ENCODE measurements around the gene NCK2.

The NCK2 gene

DNA sequence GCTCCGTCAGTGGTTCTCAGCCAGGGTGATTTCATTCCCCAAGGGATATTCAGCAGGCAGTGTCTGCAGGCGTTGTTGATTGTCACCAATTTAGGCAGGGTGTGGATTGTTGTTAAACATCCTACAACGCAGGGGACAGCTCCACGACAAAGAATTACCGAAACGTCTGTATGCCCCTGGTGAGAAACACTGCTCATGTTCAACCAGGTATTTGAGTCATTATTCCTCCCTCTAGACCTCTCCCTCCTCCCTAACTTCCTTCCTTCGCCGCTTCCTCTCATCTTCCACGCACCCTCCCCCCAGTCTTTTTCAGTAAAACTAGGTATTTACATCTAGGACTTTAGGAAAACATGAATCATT lies 50.8 kb downstream of the NCK2 start:
- Histone ChIP-seq H3K79me2 (ENCODE audit: insufficient read depth, low read length) (no peaks in the 10 kb centered on the region), H3K4me2 (ENCODE audit: low read length) (no peak overlapping the region), H3K9ac (ENCODE audit: low read length) (no peak overlapping the region), H3K27ac (ENCODE audit: low read depth, low read length, poor library complexity, severe bottlenecking) (no peak overlapping the region), H3K4me3 (ENCODE audit: low read depth, low read length, poor library complexity, severe bottlenecking) (no peak overlapping the region), H3K27me3 (ENCODE audit: insufficient read depth, low read length) (no peaks in the 10 kb centered on the region; the same call in 1 of the 2 replicates), H4K20me1 (ENCODE audit: insufficient read depth, low read length) (no peaks in the 10 kb centered on the region), H3K36me3 (ENCODE audit: insufficient read depth, low read length) (no peaks in the 10 kb centered on the region), H3F3A (ENCODE audit: insufficient read depth, low read length) (no peaks in the 10 kb centered on the region), H3K9me3 (ENCODE audit: low read length) (no peaks in the 10 kb centered on the region), H3K9me2 (ENCODE audit: low read depth, low read length) (no peaks in the 10 kb centered on the region), H3K4me1 (ENCODE audit: insufficient read depth, low read length, severe bottlenecking) (peaks cover 6% of the 10 kb centered on the region), H2AFZ (ENCODE audit: low read length) (no peak overlapping the region)
- TF ChIP-seq EZH2 (IDR thresholded peaks at IDR 0.05; ENCODE audit: borderline replicate concordance, low read length), result no peak
- TF ChIP-seq, protein P1, sequence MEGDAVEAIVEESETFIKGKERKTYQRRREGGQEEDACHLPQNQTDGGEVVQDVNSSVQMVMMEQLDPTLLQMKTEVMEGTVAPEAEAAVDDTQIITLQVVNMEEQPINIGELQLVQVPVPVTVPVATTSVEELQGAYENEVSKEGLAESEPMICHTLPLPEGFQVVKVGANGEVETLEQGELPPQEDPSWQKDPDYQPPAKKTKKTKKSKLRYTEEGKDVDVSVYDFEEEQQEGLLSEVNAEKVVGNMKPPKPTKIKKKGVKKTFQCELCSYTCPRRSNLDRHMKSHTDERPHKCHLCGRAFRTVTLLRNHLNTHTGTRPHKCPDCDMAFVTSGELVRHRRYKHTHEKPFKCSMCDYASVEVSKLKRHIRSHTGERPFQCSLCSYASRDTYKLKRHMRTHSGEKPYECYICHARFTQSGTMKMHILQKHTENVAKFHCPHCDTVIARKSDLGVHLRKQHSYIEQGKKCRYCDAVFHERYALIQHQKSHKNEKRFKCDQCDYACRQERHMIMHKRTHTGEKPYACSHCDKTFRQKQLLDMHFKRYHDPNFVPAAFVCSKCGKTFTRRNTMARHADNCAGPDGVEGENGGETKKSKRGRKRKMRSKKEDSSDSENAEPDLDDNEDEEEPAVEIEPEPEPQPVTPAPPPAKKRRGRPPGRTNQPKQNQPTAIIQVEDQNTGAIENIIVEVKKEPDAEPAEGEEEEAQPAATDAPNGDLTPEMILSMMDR (IDR thresholded peaks at IDR 0.05; ENCODE audit: low read length), result no peak

DNA sequence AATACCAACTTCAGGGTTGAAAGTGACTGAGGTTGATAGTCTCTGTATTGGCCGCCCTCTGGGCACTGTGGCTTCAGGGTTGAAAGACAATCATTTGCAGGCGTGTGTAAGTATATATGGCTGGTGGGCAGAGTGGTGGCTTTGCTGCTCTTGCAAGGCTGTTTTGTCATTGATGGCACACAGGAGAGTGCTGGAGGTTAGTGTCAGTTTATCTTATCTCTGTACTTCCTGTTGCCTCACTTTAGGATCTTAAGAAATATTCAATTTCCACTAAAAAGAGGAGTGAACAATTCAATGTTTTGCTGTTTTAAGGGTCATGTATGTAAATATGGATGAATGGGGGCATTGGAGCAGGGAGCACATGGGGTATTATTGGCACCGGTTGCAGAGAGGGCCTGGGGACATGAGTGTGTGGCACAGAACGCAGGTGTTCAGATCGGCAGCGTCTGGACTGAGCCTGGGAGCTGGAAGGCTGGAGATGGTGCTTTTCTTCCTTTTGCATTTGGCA lies 51.5 kb downstream of the NCK2 start:
- Histone ChIP-seq H3K9me3 (ENCODE audit: low read length) (no peaks in the 10 kb centered on the region), H3K27me3 (ENCODE audit: insufficient read depth, low read length) (no peaks in the 10 kb centered on the region; the same call in 1 of the 2 replicates), H4K20me1 (ENCODE audit: insufficient read depth, low read length) (no peaks in the 10 kb centered on the region), H3K4me3 (ENCODE audit: low read depth, low read length, poor library complexity, severe bottlenecking) (no peak overlapping the region), H3K27ac (ENCODE audit: low read depth, low read length, poor library complexity, severe bottlenecking) (no peak overlapping the region), H3F3A (ENCODE audit: insufficient read depth, low read length) (no peaks in the 10 kb centered on the region), H3K9me2 (ENCODE audit: low read depth, low read length) (no peaks in the 10 kb centered on the region), H3K4me1 (ENCODE audit: insufficient read depth, low read length, severe bottlenecking) (peaks cover 6% of the 10 kb centered on the region), H3K36me3 (ENCODE audit: insufficient read depth, low read length) (no peaks in the 10 kb centered on the region), H3K79me2 (ENCODE audit: insufficient read depth, low read length) (no peaks in the 10 kb centered on the region), H2AFZ (ENCODE audit: low read length) (no peak overlapping the region), H3K4me2 (ENCODE audit: low read length) (no peak overlapping the region), H3K9ac (ENCODE audit: low read length) (no peak overlapping the region)
- TF ChIP-seq, protein P1 (IDR thresholded peaks at IDR 0.05; ENCODE audit: low read length), result no peak
- TF ChIP-seq EZH2 (IDR thresholded peaks at IDR 0.05; ENCODE audit: borderline replicate concordance, low read length), result no peak

DNA sequence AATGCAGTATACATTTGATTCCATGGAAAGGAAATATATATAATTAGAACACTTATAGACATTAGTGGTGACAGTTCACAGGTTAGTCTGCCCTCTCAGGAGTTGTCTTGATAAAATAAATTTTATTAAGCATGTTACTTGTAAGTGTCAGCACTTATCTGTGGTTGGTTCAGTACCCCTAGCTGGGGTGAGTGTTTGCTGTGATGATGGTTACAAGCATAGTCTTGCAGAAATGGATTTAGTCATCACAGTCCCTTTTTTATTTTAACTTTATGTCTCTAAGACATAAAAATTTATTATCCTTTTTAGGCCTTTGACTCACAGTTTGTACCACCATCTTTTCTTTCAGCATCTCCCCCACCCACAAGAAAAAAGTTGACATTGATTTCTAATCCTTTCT lies 52.1 kb downstream of the NCK2 start:
- no peaks in the 10 kb centered on the region for H3K9me3 ChIP-seq (ENCODE audit: low read length)
- H3K4me1 ChIP-seq (ENCODE audit: insufficient read depth, low read length, severe bottlenecking), result peaks cover 6% of the 10 kb centered on the region
- H3K9me2 ChIP-seq (ENCODE audit: low read depth, low read length), result no peaks in the 10 kb centered on the region
- no peak overlapping the region for H3K9ac ChIP-seq (ENCODE audit: low read length)
- no peak overlapping the region for H3K4me3 ChIP-seq (ENCODE audit: low read depth, low read length, poor library complexity, severe bottlenecking)
- no peaks in the 10 kb centered on the region for H3K79me2 ChIP-seq (ENCODE audit: insufficient read depth, low read length)
- no peak overlapping the region for H2AFZ ChIP-seq (ENCODE audit: low read length)
- no peak overlapping the region for H3K27ac ChIP-seq (ENCODE audit: low read depth, low read length, poor library complexity, severe bottlenecking)
- no peaks in the 10 kb centered on the region for H4K20me1 ChIP-seq (ENCODE audit: insufficient read depth, low read length)
- H3K4me2 ChIP-seq (ENCODE audit: low read length), result no peak overlapping the region
- TF ChIP-seq, protein P1 (IDR thresholded peaks at IDR 0.05; ENCODE audit: low read length), result no peak
- no peak for TF ChIP-seq EZH2 (IDR thresholded peaks at IDR 0.05; ENCODE audit: borderline replicate concordance, low read length)
- H3K36me3 ChIP-seq (ENCODE audit: insufficient read depth, low read length), result no peaks in the 10 kb centered on the region
- H3K27me3 ChIP-seq (ENCODE audit: insufficient read depth, low read length), result no peaks in the 10 kb centered on the region; the same call in 1 of the 2 replicates
- H3F3A ChIP-seq (ENCODE audit: insufficient read depth, low read length), result no peaks in the 10 kb centered on the region
